IPS DF 6.9 (cell line): ENCODE results near the gene ERC2.

Experiments used
- DNase-seq: peaks from one replicate; pipeline ENCODE4 v3.0.0-alpha.2; 2013; ENCODE audit warnings: low read depth, low spot score
- H3K27ac ChIP-seq: one replicate; pipeline ENCODE4 v1.5.1; 2013; ENCODE audit warnings: low read length, control low read depth
- H3K27me3 ChIP-seq: 2 replicates; pipeline ENCODE4 v1.6.1; 2013; ENCODE audit warnings: mild to moderate bottlenecking, low read length; ENCODE audit not compliant: control insufficient read depth, insufficient read depth
- H3K36me3 ChIP-seq: 2 replicates; pipeline ENCODE4 v1.6.1; 2013; ENCODE audit warnings: low read length; ENCODE audit not compliant: control insufficient read depth, insufficient read depth
- H3K4me1 ChIP-seq: 2 replicates; pipeline ENCODE4 v1.6.1; 2013; ENCODE audit warnings: low read length; ENCODE audit not compliant: control insufficient read depth, insufficient read depth
- H3K4me3 ChIP-seq: 2 replicates; pipeline ENCODE4 v1.5.1; 2013; ENCODE audit warnings: mild to moderate bottlenecking, low read length
- H3K9me3 ChIP-seq: 2 replicates; pipeline ENCODE4 v1.6.1; 2013; ENCODE audit warnings: low read length, inconsistent platforms; ENCODE audit not compliant: control insufficient read depth, insufficient read depth
- WGBS: extraction: QIAGEN DNeasy Blood & Tissue Kit; methylation state at CpG from one replicate; pipeline ENCODE4 v1.1.7; 2013; ENCODE audit warnings: mixed read lengths, missing lambda C conversion rate; ENCODE audit not compliant: insufficient read length, insufficient coverage; 5-methylcytosine and 5-hydroxymethylcytosine counted together

Gene ERC2

DNA sequence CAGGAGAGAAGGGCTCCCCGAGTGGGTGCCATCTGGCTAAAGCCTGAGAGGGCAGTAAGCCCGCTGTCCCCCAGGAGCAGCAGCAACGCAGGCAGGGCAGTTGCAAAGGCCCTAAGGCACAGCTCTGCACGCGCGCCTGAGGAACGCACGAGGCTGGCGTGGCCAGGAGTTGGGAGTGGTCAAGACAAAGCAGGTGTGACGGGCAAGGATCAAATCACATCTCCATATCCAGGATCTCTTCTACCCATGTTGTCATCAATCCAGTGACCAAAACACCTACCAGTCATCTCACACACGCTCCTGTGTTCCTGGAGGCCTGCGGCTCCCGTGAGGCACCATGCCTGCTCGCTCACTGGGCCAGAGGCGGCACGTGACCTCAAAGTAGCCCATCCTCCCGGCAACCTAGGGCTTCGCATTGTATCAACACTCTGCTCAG lies 59.5 kb downstream of the ERC2 start:
- Histone ChIP-seq H3K4me1 (no peaks in the 10 kb centered on the region), H3K4me3 (no peak overlapping the region), H3K27ac (no peak overlapping the region), H3K9me3 (no peaks in the 10 kb centered on the region), H3K27me3 (no peaks in the 10 kb centered on the region), H3K36me3 (no peaks in the 10 kb centered on the region)
- WGBS: no CpG with 5 or more reads among the region's 18 CpGs
- DNase-seq: no peak

DNA sequence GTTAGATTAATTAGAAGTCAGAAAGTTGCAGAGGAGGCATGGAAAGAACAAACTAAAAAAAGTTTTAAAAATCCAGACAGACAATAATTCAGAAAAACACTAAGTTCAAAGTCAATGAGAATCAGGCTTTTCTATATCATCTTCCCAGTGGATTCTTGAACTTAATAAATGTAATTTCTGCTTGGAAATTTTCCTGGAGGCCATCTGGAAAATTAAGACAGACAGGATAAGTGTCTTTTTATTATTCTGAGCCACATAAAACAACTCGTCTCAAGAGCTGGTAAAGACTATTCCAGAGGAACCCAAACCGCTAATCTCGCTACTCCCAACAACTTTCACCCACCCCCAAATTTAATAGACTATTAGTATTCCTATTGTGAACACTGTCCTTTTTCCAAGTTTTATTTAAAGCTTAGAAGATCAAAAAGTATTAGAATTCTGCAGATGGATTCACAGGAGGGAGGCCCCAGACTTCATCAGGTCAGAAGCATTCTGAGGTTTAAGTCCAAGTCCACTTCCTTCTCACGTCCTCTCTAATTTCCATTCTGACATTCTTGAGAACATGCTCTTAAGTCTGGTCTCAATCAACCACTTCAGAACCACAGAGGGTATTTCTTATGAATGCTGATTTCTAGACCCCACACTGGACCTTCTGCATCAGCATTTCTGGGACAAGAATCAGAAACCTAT lies 61.3 kb downstream of the ERC2 start:
- Histone ChIP-seq H3K4me3 (no peak overlapping the region), H3K9me3 (no peaks in the 10 kb centered on the region), H3K4me1 (no peaks in the 10 kb centered on the region), H3K27me3 (no peaks in the 10 kb centered on the region), H3K36me3 (no peaks in the 10 kb centered on the region), H3K27ac (no peak overlapping the region)
- 100% methylated on average over 2 of the region's 4 CpGs for WGBS
- DNase-seq: no peak

DNA sequence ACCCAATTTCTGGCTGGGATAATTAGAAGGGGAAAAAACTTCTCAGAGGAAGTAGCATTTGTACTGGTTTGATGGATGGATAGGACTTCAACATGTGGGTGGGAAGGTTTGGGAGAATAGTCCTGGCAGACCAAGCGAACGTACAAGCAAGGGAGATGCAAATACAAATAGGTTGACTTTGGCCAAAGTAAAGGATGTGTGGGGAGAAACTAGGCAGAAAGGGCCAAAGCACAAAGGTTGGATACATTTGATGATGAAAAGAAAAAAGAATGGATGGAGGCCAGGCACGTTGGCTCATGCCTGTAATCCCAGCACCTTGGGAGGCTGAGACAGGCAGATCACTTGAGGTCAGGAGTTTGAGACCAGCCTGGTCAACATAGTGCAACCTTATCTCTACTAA lies 63.4 kb downstream of the ERC2 start:
- Histone ChIP-seq H3K9me3 (no peaks in the 10 kb centered on the region), H3K4me3 (no peak overlapping the region), H3K27me3 (no peaks in the 10 kb centered on the region), H3K4me1 (no peaks in the 10 kb centered on the region), H3K27ac (no peak overlapping the region), H3K36me3 (no peaks in the 10 kb centered on the region)
- WGBS: no CpG with 5 or more reads among the region's 3 CpGs
- no peak for DNase-seq

- no peak overlapping the region for H3K4me3 ChIP-seq
- no peaks in the 10 kb centered on the region for H3K27me3 ChIP-seq
- no peak overlapping the region for H3K27ac ChIP-seq
- H3K9me3 ChIP-seq: no peaks in the 10 kb centered on the region
- no peaks in the 10 kb centered on the region for H3K36me3 ChIP-seq
- H3K4me1 ChIP-seq: no peaks in the 10 kb centered on the region
- DNase-seq: no peak
- WGBS: no CpG with 5 or more reads among the region's 2 CpGs
These were observed 69.6 kb downstream of the ERC2 start for GRCh38 chr3:56398659-56399058.

DNA sequence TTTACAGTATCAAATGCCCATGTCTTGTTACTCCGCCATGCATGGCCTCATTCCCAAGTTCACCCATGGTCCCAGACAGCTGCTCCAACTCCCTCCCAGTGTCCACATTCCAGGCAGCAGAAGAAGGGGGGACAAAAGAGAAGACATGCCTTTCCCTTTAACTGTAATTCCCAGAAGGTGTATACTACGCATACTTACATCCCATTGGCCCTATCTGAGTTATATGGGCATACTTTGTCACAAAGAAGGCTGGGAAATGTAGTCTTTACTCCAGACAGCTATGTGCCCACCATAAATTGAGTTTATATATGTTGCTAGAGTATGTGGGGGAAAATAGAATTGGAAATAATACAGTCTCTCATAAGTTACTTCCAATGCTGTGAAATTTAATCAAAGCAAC lies 70.5 kb downstream of the ERC2 start:
- Histone ChIP-seq H3K36me3 (no peaks in the 10 kb centered on the region), H3K4me1 (no peaks in the 10 kb centered on the region), H3K27me3 (no peaks in the 10 kb centered on the region), H3K27ac (no peak overlapping the region), H3K4me3 (no peak overlapping the region), H3K9me3 (no peaks in the 10 kb centered on the region)
- no CpG with 5 or more reads among the region's 2 CpGs for WGBS
- no peak for DNase-seq

- H3K27ac ChIP-seq: no peak overlapping the region
- H3K36me3 ChIP-seq: no peaks in the 10 kb centered on the region
- H3K4me1 ChIP-seq: no peaks in the 10 kb centered on the region
- H3K4me3 ChIP-seq: no peak overlapping the region
- no CpG with 5 or more reads among the region's 3 CpGs for WGBS
- H3K9me3 ChIP-seq: no peaks in the 10 kb centered on the region
- no peak for DNase-seq
- no peaks in the 10 kb centered on the region for H3K27me3 ChIP-seq
These were observed 79.0 kb downstream of the ERC2 start for GRCh38 chr3:56389183-56389830.

DNA sequence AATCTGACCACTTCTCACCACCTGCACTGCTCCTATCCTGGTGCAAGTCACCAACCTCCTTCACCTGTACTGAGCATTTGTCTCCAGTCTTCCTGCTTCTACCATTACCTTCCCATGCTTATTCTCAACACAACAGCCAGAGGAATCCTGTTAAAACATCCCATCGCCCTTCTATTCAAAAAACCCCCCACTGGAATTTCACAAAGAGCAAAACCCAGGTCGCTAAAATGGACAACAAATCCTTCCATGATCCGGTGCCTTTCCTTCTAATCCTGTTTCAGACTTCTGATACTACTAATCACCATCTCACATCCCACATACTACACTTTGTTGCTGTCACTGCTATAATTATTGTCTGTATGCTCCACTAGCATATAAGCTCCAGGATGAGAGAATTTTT lies 85.2 kb downstream of the ERC2 start:
- H3K27me3 ChIP-seq: no peaks in the 10 kb centered on the region
- H3K4me1 ChIP-seq: no peaks in the 10 kb centered on the region; the same call in 1 of the 2 replicates
- H3K36me3 ChIP-seq: no peaks in the 10 kb centered on the region
- no peaks in the 10 kb centered on the region for H3K9me3 ChIP-seq
- WGBS: no CpG with 5 or more reads among the region's 3 CpGs
- H3K27ac ChIP-seq: no peak overlapping the region
- no peak overlapping the region for H3K4me3 ChIP-seq
- DNase-seq: no peak

GRCh38 chr3:56379723-56380287 lies 88.5 kb downstream of the ERC2 start:
- no CpG with 5 or more reads among the region's 7 CpGs for WGBS
- no peaks in the 10 kb centered on the region for H3K27me3 ChIP-seq
- DNase-seq: no peak

DNA sequence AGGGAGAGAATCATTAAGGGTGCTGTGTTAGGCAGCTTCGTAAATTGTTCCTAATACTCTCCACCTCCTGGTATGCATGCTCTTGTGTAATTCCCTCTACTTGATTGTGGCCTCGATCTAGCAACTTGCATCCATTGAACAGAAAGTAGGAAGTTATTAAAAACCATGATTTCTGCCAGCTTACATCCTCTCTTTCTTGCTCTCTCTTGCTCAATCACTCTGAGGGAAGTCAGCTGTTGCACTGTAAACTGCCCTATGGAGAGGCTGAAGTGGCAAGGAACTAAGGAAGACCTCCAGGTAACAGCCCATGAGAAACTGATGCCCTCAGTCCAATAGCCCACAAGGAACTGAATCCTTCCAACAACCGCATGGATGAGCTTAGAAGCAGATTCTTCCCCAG lies 92.6 kb downstream of the ERC2 start:
- no CpG with 5 or more reads among the region's 3 CpGs for WGBS
- H3K27ac ChIP-seq: no peak overlapping the region
- H3K4me3 ChIP-seq: no peak overlapping the region
- peaks cover 1% of the 10 kb centered on the region; the same call in 1 of the 2 replicates for H3K9me3 ChIP-seq
- no peak for DNase-seq
- no peaks in the 10 kb centered on the region for H3K27me3 ChIP-seq
- H3K36me3 ChIP-seq: no peaks in the 10 kb centered on the region
- H3K4me1 ChIP-seq: peaks cover 4% of the 10 kb centered on the region

More at GRCh38 chr3:56379723-56380287, 88.5 kb downstream of the ERC2 start:
- H3K4me3 ChIP-seq: no peak overlapping the region
- no peaks in the 10 kb centered on the region; the same call in 1 of the 2 replicates for H3K4me1 ChIP-seq
- H3K9me3 ChIP-seq: peaks cover 1% of the 10 kb centered on the region; the same call in 1 of the 2 replicates
- H3K27ac ChIP-seq: no peak overlapping the region
- H3K36me3 ChIP-seq: no peaks in the 10 kb centered on the region

DNA sequence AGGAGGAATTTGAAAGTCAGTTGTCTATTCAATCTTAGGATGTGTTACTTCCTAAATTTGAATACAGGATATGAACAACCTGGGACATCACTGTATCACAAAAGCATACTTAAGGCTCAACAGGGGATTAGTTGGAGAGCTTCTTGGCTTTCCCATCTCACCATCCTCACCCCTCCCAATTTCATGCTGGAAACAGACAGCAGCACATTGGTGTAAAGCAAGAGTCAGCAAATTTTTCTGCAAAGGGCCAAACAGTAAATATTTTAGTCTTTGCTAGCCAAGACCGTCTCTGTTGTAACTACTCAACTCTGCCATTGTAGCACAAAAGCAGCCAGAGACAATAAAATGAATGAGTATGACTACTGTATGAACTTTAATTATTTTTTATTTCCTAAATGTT lies 94.9 kb downstream of the ERC2 start:
- WGBS: no CpG with 5 or more reads among the region's 1 CpG
- no peak overlapping the region for H3K27ac ChIP-seq
- peaks cover 1% of the 10 kb centered on the region; the same call in 1 of the 2 replicates for H3K9me3 ChIP-seq
- peaks cover 4% of the 10 kb centered on the region for H3K4me1 ChIP-seq
- H3K27me3 ChIP-seq: no peaks in the 10 kb centered on the region
- DNase-seq: peak; percentile 37
- H3K36me3 ChIP-seq: no peaks in the 10 kb centered on the region
- H3K4me3 ChIP-seq: no peak overlapping the region
